Caki2 (cell line): ENCODE data around the gene HSP90AB1. TPM values are rescaled to one million over a fixed set of nuclear protein-coding genes. Genes with fewer than 3 reads are reported as not detected.
A peak's percentile ranks its signal among the peaks of the same experiment; 100 is the strongest.

Source experiments
- DNase-seq: peaks from one replicate; pipeline ENCODE4 v3.0.0-alpha.2; 2015; ENCODE audit warnings: low read depth
- in situ Hi-C: cut with HindIII; loops from 2 replicates; pipeline ENCODE4 v1.10.0; 2016; ENCODE audit warnings: low sequenced_read_pairs, low pct_unique_long_range_greater_than_20kb, mixed read lengths
- total RNA-seq: library from RNA; depleted of rRNA; stranded (reverse); fragments of >200 nt; shearing (Covaris generic); gene quantifications from 2 replicates; pipeline ENCODE4 v1.2.3, GENCODE V29; 2014; ENCODE audit warnings: low replicate concordance

The HSP90AB1 gene
- total RNA-seq, 1 experiment from 2014 or later, result 807 TPM

DNA sequence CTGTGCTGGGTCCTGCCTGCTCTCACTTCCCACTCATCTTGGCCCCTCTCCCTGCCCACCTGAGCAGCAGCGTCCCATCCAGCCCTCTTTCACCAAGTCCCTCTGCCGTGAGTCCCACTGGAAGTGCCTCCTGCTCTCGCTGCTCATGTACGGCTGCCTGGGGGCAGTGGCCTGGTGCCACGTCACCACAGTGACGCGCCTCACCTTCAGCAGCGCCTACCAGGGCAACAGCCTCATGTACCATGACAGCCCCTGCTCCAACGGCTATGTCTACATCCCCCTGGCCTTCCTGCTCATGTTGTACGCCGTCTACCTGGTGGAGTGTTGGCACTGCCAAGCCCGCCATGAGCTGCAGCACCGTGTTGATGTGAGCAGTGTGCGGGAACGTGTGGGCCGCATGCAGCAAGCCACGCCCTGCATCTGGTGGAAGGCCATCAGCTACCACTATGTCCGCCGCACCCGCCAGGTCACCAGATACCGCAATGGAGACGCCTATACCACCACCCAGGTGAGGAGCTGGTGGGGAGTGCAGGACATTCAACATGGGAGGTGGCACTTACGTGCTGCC is 26.2 kb downstream of the HSP90AB1 start:
- in situ Hi-C loops, result no loop called here
- no peak for DNase-seq

DNA sequence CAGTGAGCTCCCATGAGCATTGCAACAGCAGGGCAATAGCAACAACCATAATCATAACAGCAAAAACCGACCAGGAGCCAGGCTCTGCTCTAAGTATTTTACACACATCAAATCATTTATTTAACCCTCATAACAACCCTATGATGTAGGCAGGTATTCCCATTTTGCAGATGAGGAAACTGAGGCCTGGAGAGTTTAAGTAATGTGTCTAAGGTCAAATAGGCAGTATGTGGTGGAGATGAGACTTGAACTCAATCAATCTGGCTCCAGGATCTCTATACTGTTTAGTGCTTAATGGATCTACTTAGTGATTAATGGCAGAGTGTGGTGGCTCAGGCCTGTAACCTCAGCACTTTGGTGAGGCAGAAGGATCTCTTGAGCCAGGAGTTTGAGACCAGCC is 26.7 kb downstream of the HSP90AB1 start:
- DNase-seq, result no peak
- in situ Hi-C loops, result no loop called here

DNA sequence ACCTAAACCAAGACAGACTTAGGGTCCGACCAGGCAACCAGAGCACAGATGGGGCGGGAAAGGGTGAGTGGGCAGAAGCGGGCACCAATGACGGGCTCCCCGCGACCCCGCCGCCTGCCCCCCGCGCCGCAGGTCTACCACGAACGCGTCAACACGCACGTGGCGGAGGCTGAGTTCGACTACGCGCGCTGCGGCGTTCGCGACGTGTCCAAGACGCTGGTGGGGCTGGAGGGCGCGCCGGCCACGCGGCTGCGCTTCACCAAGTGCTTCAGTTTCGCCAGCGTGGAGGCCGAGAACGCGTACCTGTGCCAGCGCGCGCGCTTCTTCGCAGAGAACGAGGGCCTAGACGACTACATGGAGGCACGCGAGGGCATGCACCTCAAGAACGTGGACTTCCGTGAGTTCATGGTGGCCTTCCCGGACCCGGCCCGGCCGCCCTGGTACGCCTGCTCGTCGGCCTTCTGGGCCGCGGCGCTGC is 28.4 kb downstream of the HSP90AB1 start:
- in situ Hi-C loops, result no loop called here
- no peak for DNase-seq

GRCh38 chr6:44275749-44276648 is 29.1 kb downstream of the HSP90AB1 start:
- DNase-seq, result no peak
- in situ Hi-C loops, result no loop called here

GRCh38 chr6:44276667-44277640 is 30.1 kb downstream of the HSP90AB1 start:
- in situ Hi-C loops, result no loop called here
- no peak for DNase-seq

DNA sequence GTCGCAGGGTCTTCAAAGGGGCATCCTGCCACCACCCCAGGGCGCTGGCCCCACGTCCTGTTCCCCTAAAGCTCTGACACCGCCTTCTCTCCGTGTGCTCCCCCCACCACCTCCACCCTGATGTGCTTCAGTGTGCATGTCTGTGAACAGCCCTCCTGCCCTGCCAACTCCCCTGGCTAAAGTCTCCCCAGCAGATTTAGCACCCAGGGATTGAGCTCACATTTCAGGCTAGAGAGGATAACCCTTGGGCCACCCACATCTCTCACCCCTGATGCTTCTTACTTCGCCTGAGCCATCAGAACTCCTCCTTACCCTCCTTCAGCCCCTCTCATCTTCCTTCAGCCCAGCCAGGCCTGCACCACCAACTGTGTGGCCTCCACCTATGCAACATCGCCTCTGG is 30.9 kb downstream of the HSP90AB1 start:
- DNase-seq, result no peak
- in situ Hi-C loops, result no loop called here

DNA sequence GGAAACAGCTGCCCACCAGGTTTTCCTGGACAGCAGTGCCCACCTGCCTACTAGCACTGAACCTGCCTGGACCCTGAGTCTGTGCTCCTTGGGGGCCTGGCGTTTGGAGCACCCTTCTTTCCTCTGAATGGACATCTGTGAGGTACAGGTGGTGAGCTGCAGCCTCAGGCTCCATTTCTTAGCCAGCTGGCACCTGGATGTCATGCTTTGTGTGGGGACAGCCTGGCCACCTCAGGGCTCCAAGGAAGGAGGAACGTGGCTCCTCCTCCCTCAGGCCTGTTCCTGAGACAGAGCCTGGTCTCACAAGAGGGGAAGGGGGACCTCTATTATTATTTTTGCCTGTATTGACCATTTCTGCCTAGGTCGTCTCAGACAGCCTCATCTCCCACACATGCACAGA is 31.4 kb downstream of the HSP90AB1 start:
- in situ Hi-C loops, result no loop called here
- no peak for DNase-seq

DNA sequence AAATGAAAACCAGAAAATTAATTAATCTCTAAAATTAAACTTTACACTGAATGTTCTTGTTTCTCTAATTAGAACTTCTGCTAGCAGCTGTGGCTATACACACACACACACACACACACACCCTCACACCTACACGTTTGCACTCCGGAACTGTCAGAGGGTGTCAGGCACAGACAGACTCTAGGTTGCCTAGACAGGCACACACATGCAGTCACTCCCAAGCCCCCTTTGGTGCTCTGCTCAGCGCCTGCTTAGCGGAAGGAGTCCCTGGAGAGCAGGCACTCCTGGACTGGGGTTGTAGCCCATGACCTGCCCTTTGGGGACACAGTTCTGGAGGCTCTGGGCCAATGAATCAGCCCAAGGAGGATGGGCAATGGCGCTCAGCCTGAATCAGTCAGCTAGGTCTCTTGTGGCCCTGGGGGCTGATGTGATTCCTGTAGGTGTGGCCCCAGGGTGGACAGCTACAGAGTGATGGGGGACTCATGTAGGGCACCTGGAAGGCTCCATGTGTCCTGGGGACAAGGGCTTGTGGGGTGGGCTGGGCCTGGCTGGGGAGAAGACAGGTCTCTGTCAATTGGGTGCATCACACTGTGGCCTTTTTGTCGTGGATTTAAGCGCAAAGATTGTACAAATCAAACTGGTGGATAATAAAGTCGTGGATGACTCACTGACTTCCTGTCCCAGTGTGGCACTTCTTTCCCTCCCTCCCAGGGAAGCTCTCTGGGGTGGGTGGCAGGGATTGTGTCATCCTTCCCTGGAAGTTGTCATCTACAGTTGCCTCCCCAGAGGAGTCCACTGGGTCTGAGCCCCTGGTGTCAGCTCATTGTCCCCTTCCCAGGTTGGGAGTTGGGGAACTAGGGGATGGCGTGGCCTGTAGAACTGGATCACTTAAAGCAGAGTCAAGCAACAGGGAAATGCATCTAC is 32.1 kb downstream of the HSP90AB1 start:
- no peak for DNase-seq
- in situ Hi-C loops, result no loop called here

GRCh38 chr6:44284121-44284520 is 37.2 kb downstream of the HSP90AB1 start:
- in situ Hi-C loops, result no loop called here

GRCh38 chr6:44284867-44285266 is 38.0 kb downstream of the HSP90AB1 start:
- in situ Hi-C loops, result no loop called here
- no peak for DNase-seq

More at GRCh38 chr6:44284121-44284520, 37.2 kb downstream of the HSP90AB1 start:
- no peak for DNase-seq

DNA sequence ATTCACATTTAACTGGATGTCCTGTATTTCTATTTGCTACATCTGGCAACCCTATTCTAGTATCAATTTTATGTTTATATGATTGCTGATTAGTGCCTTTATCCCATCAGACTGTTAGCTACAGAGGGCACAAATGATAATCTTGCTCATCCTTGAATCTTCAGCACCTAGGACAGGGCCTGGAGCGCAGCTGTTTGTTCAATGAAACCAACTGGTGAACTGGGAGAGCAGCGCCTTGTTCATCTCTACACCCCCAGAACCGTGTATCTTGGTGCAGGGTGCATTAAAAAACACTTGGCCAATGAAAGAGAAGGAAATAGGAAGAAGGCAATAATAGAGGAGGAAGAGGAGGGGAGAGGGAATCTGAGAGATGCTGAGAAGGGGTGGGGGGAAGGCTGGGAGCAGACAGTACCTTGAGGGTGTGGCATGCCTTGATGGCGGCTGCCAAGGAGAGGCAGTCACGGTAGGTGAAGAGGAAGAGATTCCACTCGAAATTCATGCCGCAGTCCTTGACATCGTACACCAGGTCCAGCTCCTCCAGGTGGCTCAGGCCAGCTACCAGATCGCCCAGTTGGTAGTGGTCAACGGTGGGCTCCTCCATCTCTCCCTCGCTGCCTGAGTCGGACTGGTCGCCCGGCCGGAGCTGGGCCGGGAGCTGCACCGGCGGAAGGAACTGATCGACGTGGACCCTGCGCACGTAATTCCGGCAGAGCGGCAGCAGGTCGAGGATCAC is 38.8 kb downstream of the HSP90AB1 start:
- in situ Hi-C loops, result no loop called here
- peak; percentile 29 for DNase-seq

- no peak for DNase-seq
- in situ Hi-C loops, result no loop called here
Observed at GRCh38 chr6:44286285-44286565, 39.3 kb downstream of the HSP90AB1 start.

DNA sequence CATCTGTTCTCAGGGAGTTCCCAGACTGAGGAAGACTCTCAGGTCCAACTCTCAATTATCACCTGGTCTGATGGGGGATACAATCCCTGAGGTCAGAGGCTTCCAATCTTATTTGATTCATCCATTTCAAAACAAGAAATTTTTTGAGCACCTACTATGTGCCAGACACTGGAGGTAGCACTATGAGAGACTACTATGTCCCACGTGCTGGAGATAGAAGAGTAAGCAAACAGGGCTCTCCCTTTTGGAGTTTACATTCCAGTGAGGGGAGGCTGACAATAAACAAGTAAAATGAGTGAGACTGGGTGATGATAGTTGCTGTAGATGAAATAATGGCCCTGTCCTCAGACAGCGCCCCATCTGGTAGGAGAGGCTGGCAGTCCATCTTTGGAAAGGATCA is 39.8 kb downstream of the HSP90AB1 start:
- DNase-seq, result no peak
- in situ Hi-C loops, result no loop called here

DNA sequence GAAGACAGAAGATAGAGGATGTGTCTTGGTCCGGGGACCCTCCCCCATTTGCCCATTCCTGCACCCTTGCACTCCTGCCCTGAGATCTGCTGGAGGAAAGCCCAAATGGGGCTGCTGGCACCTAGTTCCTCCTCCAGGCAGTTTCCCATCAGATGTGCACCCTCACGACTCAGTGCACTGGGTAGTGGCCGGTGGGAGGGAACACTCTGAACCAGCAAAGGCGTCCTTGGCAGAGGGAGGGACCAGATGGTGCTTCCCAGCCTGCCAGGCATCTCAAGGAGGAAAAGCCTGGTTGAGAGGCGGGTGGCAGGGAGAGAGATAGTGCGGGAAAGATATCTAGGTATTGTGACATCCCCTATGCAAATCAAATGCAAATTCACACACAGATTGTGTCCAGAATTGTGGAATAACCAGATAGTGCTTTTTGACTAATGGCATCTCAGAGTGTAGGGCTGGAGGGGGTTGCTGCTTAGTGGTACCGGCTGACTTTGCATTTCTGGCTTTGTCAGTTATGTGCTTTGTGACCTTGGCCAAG is 42.9 kb downstream of the HSP90AB1 start:
- no peak for DNase-seq
- in situ Hi-C loops, result no loop called here

DNA sequence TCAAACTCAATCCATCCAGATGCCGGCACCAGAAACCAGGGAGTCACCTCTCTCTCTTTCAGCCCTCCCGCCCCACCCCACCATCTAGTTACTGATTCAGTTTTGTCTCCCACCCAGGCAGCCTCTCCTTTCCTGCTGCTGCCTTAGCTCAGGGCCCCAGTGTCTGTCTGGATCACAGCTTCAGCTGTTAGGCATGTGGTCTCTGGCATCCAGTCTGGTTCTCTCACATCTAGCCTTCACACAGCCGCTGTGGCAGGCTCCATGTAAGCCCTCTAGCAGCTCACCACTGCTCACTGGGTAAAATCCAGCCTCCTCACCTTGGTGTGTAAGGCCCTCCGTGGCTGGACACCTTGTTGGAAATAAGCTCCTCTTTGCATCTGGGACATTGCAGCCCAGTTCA is 44.9 kb downstream of the HSP90AB1 start:
- in situ Hi-C loops, result no loop called here
- DNase-seq, result no peak

GRCh38 chr6:44292661-44293365 is 45.9 kb downstream of the HSP90AB1 start:
- DNase-seq, result no peak

More at GRCh38 chr6:44292661-44293365, 45.9 kb downstream of the HSP90AB1 start:
- in situ Hi-C loops, result no loop called here
